Coronary artery (tissue), 2 donors: Measurements from ENCODE around the gene BABAM2.
"Not testable (repeated sequence)": the region's sequence is repeated elsewhere in the genome, so short reads cannot be mapped to it uniquely, and the experiment has no call there.

ENCODE experiments used
- DNase-seq: peaks from one replicate; pipeline ENCODE4 v3.0.0-alpha.2; 2017; ENCODE audit warnings: low spot score
- H3K27ac ChIP-seq, 2 donors: fragments of 200-600 bp; sonication (generic); one replicate each; pipeline ENCODE4 v1.5.1; 2016 to 2019
- H3K4me3 ChIP-seq: fragments of 200-600 bp; sonication (generic); 2 replicates; pipeline ENCODE4 v1.5.1; 2016; ENCODE audit warnings: mild to moderate bottlenecking, moderate library complexity
- TF ChIP-seq, protein P1 (sequence below): fragments of 200-600 bp; sonication (generic); IDR thresholded peaks from one replicate; pipeline ENCODE4 v1.5.1; 2019; ENCODE audit warnings: antibody characterized with exemption

BABAM2 gene

DNA sequence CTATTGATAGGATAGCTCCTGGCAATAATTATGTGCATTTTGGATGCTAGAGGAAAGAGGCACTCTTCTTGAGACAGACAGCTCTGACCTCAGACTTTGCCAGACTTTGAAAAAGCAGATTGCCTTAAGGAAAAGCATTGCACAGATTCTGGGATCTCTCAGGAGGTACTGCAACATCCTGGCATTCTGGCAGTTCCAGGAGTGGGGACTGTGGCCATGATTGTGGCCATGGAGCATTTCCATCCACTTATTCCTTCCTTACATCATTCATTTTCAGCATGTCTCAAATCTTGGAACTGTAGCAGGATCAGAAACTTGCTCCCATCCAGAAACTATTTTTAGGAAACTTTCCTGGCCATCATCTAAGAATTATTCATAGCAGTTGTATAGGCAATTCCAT, 357.2 kb downstream of the BABAM2 start:
- DNase-seq, result no peak
- Histone ChIP-seq H3K27ac (peak overlapping the region in 1 of 2 donors; percentile 31), H3K4me3 (no peak overlapping the region)
- TF ChIP-seq, protein P1, sequence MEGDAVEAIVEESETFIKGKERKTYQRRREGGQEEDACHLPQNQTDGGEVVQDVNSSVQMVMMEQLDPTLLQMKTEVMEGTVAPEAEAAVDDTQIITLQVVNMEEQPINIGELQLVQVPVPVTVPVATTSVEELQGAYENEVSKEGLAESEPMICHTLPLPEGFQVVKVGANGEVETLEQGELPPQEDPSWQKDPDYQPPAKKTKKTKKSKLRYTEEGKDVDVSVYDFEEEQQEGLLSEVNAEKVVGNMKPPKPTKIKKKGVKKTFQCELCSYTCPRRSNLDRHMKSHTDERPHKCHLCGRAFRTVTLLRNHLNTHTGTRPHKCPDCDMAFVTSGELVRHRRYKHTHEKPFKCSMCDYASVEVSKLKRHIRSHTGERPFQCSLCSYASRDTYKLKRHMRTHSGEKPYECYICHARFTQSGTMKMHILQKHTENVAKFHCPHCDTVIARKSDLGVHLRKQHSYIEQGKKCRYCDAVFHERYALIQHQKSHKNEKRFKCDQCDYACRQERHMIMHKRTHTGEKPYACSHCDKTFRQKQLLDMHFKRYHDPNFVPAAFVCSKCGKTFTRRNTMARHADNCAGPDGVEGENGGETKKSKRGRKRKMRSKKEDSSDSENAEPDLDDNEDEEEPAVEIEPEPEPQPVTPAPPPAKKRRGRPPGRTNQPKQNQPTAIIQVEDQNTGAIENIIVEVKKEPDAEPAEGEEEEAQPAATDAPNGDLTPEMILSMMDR, result no peak

DNA sequence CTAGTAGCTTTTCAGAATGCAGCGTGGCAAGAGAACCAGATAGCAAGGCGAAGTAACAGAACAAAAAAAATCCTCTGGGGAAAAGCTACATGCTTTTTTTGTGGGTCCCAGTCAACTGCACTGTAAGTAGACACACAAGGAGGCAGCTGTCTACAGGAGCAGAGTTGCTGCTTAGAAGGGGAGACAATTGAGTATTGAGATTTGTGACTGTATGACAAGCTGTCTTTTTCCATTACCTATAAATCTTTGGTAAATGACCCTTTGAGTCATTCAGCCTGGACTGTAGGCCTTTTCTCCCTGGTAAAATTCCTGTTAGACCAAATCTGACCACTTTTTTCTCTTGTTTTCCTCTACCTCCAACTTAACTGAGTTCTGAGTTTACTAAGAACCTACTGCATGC, 358.0 kb downstream of the BABAM2 start:
- Histone ChIP-seq H3K4me3 (no peak overlapping the region), H3K27ac (no peak overlapping the region)
- no peak for DNase-seq
- TF ChIP-seq, protein P1, result no peak

DNA sequence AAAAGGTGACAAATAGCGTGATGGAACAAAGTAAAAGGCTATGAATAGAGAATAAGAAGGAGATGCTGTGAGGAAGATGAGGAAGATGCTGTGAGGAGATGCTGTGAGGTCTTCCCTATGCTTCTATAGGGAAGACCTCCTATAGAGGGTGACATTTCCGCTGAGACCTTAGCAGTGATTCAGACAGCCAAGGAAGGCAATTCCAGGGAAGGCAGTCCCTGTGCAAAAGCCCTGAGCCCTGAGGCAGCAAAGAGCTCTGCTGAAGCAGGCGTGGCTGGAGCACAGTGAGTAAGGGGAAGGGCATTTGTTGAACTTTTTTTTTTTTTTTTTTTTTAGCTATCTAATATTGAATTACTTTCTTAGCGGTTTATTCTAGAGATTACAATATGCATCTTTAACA, 359.5 kb downstream of the BABAM2 start:
- TF ChIP-seq, protein P1, result no peak
- no peak overlapping the region for H3K4me3 ChIP-seq
- DNase-seq, result no peak
- H3K27ac ChIP-seq, result no peak overlapping the region

DNA sequence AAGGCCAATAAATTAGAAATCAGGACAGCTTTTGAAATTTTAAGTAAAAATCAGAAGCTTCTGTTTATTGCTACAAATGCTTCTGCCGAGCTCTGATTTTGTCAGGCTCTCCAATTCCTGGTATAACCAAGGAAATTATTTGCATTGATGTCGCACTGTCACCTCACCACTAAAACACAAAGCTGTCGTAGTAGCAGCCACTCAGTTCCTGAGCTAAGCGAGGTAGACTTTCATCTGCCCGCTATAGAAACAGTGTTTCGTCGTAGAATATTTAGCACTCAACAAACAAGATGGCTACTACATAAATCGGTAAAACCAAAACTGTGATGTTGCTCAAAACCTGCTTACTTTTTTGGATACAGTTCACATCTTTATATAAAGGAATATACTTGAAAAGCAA, 360.8 kb downstream of the BABAM2 start:
- no peak for DNase-seq
- no peak overlapping the region for H3K4me3 ChIP-seq
- H3K27ac ChIP-seq, result no peak overlapping the region
- TF ChIP-seq, protein P1, result no peak

DNA sequence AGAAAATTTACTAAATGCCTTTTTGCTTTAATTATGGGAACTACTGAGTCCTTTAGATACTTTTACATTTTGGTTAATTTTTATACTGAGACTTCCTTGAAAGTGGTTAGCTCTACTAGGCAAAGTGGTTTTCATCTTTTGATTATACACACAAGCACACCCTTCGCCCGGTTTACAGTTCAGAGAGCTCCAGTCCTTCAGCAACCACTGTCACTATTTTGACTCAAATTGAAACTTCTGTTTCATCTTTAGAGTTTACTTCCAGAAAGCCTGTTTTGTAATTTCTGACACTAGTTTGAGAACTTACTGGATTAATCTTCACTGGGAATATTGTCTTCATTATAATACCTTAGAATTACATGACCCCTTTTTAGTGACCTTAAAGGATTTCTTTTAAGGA, 361.8 kb downstream of the BABAM2 start:
- TF ChIP-seq, protein P1, result no peak
- Histone ChIP-seq H3K4me3 (no peak overlapping the region), H3K27ac (no peak overlapping the region)
- no peak for DNase-seq

DNA sequence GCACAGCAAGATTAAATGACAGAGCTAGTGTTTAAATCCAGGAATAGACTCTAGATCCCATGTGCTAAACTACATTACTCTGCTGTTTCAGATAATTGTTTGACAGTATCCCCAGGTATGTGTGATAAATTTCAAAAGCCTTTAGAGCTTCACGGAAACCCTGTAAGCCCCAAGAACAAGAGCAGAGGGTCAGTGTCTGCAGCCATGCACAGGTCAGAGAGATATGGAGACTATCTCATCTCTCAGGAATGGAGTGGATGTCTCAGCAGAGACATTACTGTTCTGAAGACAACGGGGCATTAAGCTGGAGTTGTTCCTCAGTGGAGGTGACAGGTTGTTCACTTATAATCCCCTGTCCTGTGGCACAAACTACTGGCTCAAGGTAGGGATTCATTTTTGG, 363.0 kb downstream of the BABAM2 start:
- Histone ChIP-seq H3K4me3 (no peak overlapping the region), H3K27ac (no peak overlapping the region)
- DNase-seq, result no peak
- TF ChIP-seq, protein P1, result no peak

DNA sequence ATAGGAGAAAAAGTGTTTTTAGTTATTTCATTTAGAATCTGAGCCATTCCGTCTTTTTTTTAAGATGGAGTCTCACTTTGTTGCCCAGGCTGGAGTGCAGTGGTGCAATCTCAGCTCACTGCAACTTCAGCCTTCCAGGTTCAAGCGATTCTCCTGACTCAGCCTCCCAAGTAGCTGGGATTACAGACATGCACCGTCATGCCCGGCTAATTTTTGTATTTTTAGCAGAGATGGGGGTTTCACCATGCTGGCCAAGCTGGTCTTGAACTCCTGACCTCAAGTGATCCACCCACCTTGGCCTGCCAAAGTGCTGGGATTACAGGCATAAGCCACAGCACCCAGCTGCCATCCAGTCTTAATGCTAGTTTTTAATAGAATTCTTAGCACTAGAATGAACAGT, 364.7 kb downstream of the BABAM2 start:
- not testable (repeated sequence) for DNase-seq, H3K27ac ChIP-seq, H3K4me3 ChIP-seq

DNA sequence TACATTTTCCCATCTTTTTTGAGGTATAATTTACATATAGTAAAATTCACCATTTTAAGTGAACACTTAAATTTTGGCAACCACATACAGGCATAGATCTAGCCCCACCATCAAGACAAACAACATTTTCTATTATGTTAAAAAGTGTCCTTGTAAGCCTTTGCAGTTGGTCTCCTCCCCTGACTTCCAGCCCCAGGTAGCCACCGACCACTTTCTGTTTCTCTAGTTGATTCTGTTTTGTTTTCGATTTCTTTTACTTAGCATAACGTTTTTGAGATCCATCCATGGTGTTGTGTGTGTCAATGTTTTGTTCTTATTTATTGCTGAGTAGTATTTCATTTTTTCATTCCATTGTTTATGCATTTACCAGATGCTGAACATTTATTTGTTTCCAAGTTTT, 366.7 kb downstream of the BABAM2 start:
- TF ChIP-seq, protein P1, result no peak
- no peak for DNase-seq
- Histone ChIP-seq H3K4me3 (no peak overlapping the region), H3K27ac (no peak overlapping the region)

DNA sequence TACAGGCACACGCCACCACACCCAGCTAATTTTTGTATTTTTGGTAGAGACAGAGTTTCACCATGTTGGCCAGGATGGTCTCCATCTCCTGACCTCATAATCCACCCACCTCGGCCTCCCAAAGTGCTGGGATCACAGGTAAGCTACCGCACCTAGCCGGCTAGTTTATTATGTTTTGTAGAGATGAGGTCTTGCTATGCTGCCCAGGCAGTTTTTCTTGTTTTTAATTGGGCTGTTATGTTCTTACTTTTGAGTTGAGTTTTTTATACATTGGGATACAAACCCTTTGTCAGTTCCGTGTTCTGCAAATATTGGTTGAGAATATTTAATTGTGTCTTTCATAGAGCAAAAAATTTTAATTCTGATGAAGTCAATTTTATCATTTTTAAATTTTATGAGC, 368.7 kb downstream of the BABAM2 start:
- not testable (repeated sequence) for H3K4me3 ChIP-seq, H3K27ac ChIP-seq, DNase-seq
